Measurements from ENCODE around the gene SIKE1.
"Not testable (repeated sequence)": the region's sequence is repeated elsewhere in the genome, so short reads cannot be mapped to it uniquely, and the experiment has no call there.

The SIKE1 gene
- 12.8 to 50.5 (median 31.4) reads per million in 18 experiments for total RNA-seq

GRCh38 chr1:114780344-114781226, at the start of gene SIKE1:
Gene SIKE1 (minus strand): TSS chr1:114780685. CDS start chr1:114780607, 78 bp downstream.
- DNase-seq = peak; percentile 86 to 91

- not testable (repeated sequence) for DNase-seq
Measured at GRCh38 chr1:114830075-114830474, 49.6 kb upstream of the SIKE1 start.

- DNase-seq = no peak
Measured at GRCh38 chr1:114828251-114828650, 47.8 kb upstream of the SIKE1 start.

GRCh38 chr1:114821978-114822377, 41.5 kb upstream of the SIKE1 start:
- DNase-seq = no peak

- DNase-seq = no peak
Measured at GRCh38 chr1:114820392-114820791, 39.9 kb upstream of the SIKE1 start.

- no peak for DNase-seq
Measured at GRCh38 chr1:114819869-114820268, 39.4 kb upstream of the SIKE1 start.

- not testable (repeated sequence) for DNase-seq
Measured at GRCh38 chr1:114804449-114804848, 24.0 kb upstream of the SIKE1 start.

GRCh38 chr1:114803001-114803400, 22.5 kb upstream of the SIKE1 start:
- no peak for DNase-seq

- no peak for DNase-seq
Measured at GRCh38 chr1:114794038-114794437, 13.6 kb upstream of the SIKE1 start.

GRCh38 chr1:114790581-114790980, 10.1 kb upstream of the SIKE1 start:
- DNase-seq = not testable (repeated sequence)

- not testable (repeated sequence) for DNase-seq
Measured at GRCh38 chr1:114786440-114786839, 6.0 kb upstream of the SIKE1 start.

- DNase-seq = no peak
Measured at GRCh38 chr1:114782476-114782875, 2.0 kb upstream of the SIKE1 start.

GRCh38 chr1:114779722-114780121, 763 bp downstream of the SIKE1 start:
- no peak for DNase-seq

GRCh38 chr1:114776726-114777125, 3.8 kb downstream of the SIKE1 start:
- not testable (repeated sequence) for DNase-seq

- DNase-seq = no peak
Measured at GRCh38 chr1:114771992-114772391, 8.5 kb downstream of the SIKE1 start.

- no peak for DNase-seq
Measured at GRCh38 chr1:114770989-114771388, 9.5 kb downstream of the SIKE1 start.

- DNase-seq = peak in 1 of 2 donors; percentile 15
Measured at GRCh38 chr1:114764689-114765088, 15.8 kb downstream of the SIKE1 start.

- DNase-seq = peak in 1 of 2 donors; percentile 3
Measured at GRCh38 chr1:114758256-114758832, 22.1 kb downstream of the SIKE1 start.

GRCh38 chr1:114757455-114758255, 22.8 kb downstream of the SIKE1 start, which contains the start of gene CSDE1:
Gene CSDE1 (minus strand): TSS chr1:114757984. CDS start chr1:114739890, 18,094 bp downstream.
- peak; percentile 99 for DNase-seq

GRCh38 chr1:114756949-114757454, 23.5 kb downstream of the SIKE1 start:
- peak; percentile 64 to 68 for DNase-seq

GRCh38 chr1:114756009-114756892, 24.2 kb downstream of the SIKE1 start:
- DNase-seq = no peak

All from inflammatory macrophage (primary cell).